Immature natural killer cell (primary cell): Measurements from ENCODE around the gene AVEN. TPM values are rescaled to one million over a fixed set of nuclear protein-coding genes. Genes with fewer than 3 reads are reported as not detected.
"Not testable (repeated sequence)": the region's sequence is repeated elsewhere in the genome, so short reads cannot be mapped to it uniquely, and the experiment has no call there.

Source experiments
- DNase-seq, 3 donors: peaks; one replicate each; pipeline ENCODE4 v3.0.0; 2022; ENCODE audit warnings: mixed read lengths in 1 of 3
- H3K27ac Mint-ChIP-seq, 6 donors: one replicate each; pipeline ENCODE4 v1.8.0; 2020; ENCODE audit warnings: mixed read lengths in 6 of 6, mild to moderate bottlenecking in 5 of 6, inconsistent platforms in 4 of 6, moderate library complexity in 3 of 6
- H3K27me3 Mint-ChIP-seq, 3 donors: one replicate each; pipeline ENCODE4 v1.8.0; 2020 to 2021; ENCODE audit warnings: low read depth in 3 of 3, mild to moderate bottlenecking in 3 of 3, mixed read lengths in 3 of 3, moderate library complexity in 3 of 3, inconsistent platforms in 1 of 3
- H3K36me3 Mint-ChIP-seq, 3 donors: one replicate each; pipeline ENCODE4 v1.8.0; 2020; ENCODE audit warnings: mixed read lengths in 3 of 3, inconsistent platforms in 2 of 3, mild to moderate bottlenecking in 2 of 3
- H3K4me1 Mint-ChIP-seq, 2 donors: one replicate each; pipeline ENCODE4 v1.8.0; 2020; ENCODE audit warnings: inconsistent platforms in 2 of 2, mild to moderate bottlenecking in 2 of 2, mixed read lengths in 2 of 2, moderate library complexity in 1 of 2
- H3K4me3 Mint-ChIP-seq, 5 donors: one replicate each; pipeline ENCODE4 v1.8.0; 2020; ENCODE audit warnings: mild to moderate bottlenecking in 5 of 5, mixed read lengths in 5 of 5, inconsistent platforms in 3 of 5, moderate library complexity in 3 of 5
- H3K9me3 Mint-ChIP-seq, 6 donors: one replicate each; pipeline ENCODE4 v1.8.0; 2020; ENCODE audit warnings: mild to moderate bottlenecking in 6 of 6, mixed read lengths in 6 of 6, inconsistent platforms in 4 of 6, moderate library complexity in 3 of 6
- polyA plus RNA-seq, 3 donors: library from polyadenylated mRNA; unstranded; fragments of 300-500 nt; fragmentation: Illumina TruSeq; gene quantifications; one replicate each; pipeline ENCODE4 v1.2.3, GENCODE V29; 2021

AVEN gene
- polyA plus RNA-seq, 3 donors from 2014 or later = 7.6 to 17.3 (median 14.1) TPM

DNA sequence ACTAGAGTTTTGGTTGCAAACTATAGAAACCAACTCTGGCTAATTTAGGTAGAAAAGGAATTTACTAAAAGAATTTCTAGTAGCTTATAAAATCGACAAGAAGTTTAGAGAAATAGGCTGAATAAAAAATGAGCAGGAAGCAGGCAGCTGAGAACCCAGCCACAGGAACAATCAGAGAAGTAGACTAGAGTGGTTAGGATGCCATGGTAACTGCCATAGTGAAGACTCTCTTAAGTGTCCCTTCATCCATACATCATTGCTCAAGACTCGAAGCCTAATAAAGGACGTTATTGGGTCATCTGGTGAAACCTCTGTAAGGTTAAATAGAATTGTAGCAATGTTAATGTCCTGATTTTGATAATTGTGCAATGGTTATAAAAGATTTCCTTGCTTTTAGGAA is 13.8 kb downstream of the AVEN start:
- Mint-ChIP-seq H3K27me3 (peaks cover 0 to 3% (median 0%) of the 10 kb centered on the region in 3 donors), H3K4me1 (peaks cover 3 to 12% of the 10 kb centered on the region in 2 donors), H3K36me3 (peaks cover 0 to 5% (median 3%) of the 10 kb centered on the region in 3 donors), H3K4me3 (no peak overlapping the region), H3K27ac (no peak overlapping the region), H3K9me3 (peaks cover 0 to 3% (median 0%) of the 10 kb centered on the region in 6 donors)
- DNase-seq = no peak

DNA sequence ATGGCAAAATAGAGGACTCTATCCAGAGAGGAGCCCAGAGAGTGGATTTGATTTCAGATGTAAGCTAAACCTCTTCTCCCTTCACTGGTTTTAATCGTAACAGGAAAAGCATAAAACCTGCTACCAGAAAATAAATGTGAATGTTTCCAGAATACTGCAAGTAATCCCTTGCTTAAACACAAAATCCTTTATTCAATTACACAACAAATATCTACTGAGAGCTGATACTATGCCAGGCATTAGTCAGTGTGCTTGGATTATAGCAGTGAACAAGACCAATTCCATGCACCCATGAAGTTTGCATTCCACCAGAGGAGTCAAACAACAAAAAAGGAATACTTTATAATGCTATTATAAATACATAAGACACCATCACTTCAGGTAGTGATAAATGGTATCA is 15.1 kb downstream of the AVEN start:
- DNase-seq = no peak

DNA sequence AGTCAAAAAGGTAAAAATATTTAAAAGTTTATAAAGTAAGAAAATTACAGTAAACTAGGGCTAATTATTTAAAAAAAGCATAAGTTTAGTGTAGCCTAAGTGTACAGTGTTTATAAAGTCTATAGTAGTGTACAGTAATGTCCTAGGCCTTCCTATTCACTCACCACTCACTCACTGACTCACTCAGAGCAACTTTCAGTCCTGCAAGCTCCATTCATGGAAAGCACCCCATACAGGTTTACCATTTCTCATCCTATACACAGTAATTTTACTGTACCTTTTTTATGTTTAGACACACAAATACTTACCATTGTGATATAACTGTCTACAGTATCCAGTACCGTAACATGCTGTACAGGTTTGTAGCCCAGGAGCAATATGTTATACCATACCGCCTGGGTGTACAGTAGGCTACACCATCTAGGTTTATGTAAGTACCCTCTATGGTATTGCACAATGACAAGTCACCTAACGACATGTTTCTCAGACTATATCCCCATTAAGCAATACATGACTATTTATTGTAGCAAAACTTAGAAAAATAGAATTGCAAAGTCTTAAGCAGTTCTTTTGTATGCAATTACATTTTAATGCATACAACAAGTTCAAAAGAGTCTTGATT is 19.5 kb downstream of the AVEN start:
- H3K27me3 Mint-ChIP-seq = peaks cover 4 to 12% (median 5%) of the 10 kb centered on the region in 3 donors
- DNase-seq = no peak
- H3K9me3 Mint-ChIP-seq = no peaks in the 10 kb centered on the region
- H3K27ac Mint-ChIP-seq = no peak overlapping the region
- H3K4me1 Mint-ChIP-seq = peaks cover 12% of the 10 kb centered on the region in 2 donors
- no peak overlapping the region for H3K4me3 Mint-ChIP-seq
- H3K36me3 Mint-ChIP-seq = peaks cover 0 to 5% (median 0%) of the 10 kb centered on the region in 3 donors

More for the DNA sequence above, 15.1 kb downstream of the AVEN start:
- peaks cover 0 to 5% (median 3%) of the 10 kb centered on the region in 3 donors for H3K36me3 Mint-ChIP-seq
- no peak overlapping the region for H3K4me3 Mint-ChIP-seq
- peaks cover 3 to 12% of the 10 kb centered on the region in 2 donors for H3K4me1 Mint-ChIP-seq
- no peak overlapping the region for H3K27ac Mint-ChIP-seq
- peaks cover 0 to 3% (median 0%) of the 10 kb centered on the region in 3 donors for H3K27me3 Mint-ChIP-seq
- peaks cover 0 to 3% (median 0%) of the 10 kb centered on the region in 6 donors for H3K9me3 Mint-ChIP-seq

DNA sequence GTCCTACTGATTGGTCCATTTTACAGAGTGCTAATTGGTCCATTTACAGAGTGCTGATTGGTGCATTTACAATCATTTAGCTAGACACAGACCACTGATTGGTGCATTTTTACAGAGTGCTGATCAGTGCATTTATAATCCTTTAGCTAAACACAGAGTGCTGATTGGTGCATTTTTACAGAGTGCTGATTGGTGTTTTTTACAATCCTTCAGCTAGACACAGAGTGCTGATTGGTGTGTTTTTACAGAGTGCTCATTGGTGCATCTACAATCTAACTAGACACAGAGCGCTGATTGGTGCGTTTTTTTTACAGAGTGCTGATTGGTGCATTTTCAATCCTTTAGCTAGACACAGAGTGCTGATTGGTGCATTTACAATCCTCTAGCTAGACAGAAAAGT is 20.3 kb downstream of the AVEN start:
- not testable (repeated sequence) for H3K36me3 Mint-ChIP-seq, H3K9me3 Mint-ChIP-seq, DNase-seq
- H3K27ac Mint-ChIP-seq = peak overlapping the region; percentile 58 to 88 (median 80)
- H3K27me3 Mint-ChIP-seq = peaks cover 4 to 12% (median 5%) of the 10 kb centered on the region in 3 donors
- peaks cover 12% of the 10 kb centered on the region in 2 donors for H3K4me1 Mint-ChIP-seq
- peak overlapping the region; percentile 67 to 87 (median 83) for H3K4me3 Mint-ChIP-seq

DNA sequence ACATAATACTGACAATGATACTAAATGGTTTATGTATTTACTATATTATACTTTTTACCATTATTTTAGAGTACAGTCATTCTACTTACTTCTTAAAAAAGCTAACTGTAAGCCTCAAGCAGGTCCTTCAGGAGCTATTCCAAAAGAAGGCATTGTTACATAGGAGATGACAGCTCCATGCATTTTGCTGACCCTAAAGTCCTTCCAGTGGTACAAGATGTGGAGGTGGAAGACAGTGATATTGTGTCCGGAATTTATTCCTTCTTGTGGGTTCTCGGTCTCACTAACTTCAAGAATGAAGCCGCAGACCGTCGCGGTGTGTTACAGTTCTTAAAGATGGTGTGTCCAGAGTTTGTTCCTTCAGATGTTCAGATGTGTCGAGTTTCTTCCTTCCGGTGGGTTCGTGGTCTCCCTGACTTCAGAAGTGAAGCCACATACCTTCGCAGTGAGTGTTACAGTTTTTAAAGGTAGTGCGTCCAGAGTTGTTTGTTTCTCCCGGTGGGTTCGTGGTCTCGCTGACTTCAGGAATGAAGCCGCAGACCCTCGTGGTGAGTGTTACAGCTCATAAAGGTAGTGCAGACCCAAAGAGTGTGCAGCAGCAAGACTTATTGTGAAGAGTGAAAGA is 20.9 kb downstream of the AVEN start:
- H3K36me3 Mint-ChIP-seq = peaks cover 0 to 5% (median 1%) of the 10 kb centered on the region in 3 donors
- no peaks in the 10 kb centered on the region for H3K9me3 Mint-ChIP-seq
- peaks cover 4 to 12% (median 7%) of the 10 kb centered on the region in 3 donors for H3K27me3 Mint-ChIP-seq
- peaks cover 12% of the 10 kb centered on the region in 2 donors for H3K4me1 Mint-ChIP-seq
- peak overlapping the region; percentile 67 to 87 (median 83) for H3K4me3 Mint-ChIP-seq
- H3K27ac Mint-ChIP-seq = peak overlapping the region; percentile 58 to 88 (median 80)
- DNase-seq = peak; percentile 67 to 74 (median 70)

DNA sequence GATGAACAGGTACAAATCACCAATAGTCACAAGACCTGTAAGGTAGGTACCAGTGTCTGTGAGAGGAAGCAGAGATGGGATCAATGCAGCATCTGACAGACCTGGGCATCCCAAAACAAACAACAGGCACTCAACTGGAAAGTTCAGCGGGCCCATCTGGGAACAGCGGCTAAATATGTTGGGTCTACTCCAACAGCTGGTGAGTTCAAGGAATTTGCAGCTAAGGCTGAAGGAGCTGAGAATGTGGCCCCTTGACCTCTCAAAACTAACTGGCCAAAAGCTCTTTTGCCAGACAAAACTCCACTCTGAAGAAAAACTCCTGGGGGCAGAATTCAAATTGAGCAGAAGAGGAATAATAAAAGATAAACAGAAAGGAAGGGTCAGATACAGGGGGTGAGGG is 24.4 kb downstream of the AVEN start:
- no peak for DNase-seq
- H3K36me3 Mint-ChIP-seq = peaks cover 0 to 5% (median 0%) of the 10 kb centered on the region in 3 donors
- H3K9me3 Mint-ChIP-seq = no peaks in the 10 kb centered on the region
- peaks cover 11 to 12% of the 10 kb centered on the region in 2 donors for H3K4me1 Mint-ChIP-seq
- peaks cover 4 to 9% (median 7%) of the 10 kb centered on the region in 3 donors for H3K27me3 Mint-ChIP-seq
- H3K27ac Mint-ChIP-seq = no peak overlapping the region
- no peak overlapping the region for H3K4me3 Mint-ChIP-seq

DNA sequence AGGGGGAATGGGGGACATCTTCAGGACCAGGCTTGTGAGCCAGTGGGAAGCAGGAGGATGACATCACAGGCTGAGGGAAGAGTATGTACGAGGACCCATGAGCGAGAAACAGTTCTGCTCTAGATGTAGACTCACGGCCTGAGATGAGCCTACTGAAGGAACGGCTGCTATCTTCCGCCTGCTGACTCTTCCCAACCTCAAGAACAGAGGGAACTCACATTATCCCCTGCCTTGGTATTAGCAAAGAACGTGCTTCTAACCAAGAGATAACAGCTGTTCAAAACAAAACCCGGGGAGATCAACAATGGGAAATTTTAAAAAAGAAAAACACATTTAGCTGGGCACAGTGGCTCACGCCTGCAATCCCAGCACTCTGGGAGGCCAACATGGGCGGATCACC is 25.3 kb downstream of the AVEN start:
- no peak overlapping the region for H3K4me3 Mint-ChIP-seq
- peaks cover 4 to 9% (median 7%) of the 10 kb centered on the region in 3 donors for H3K27me3 Mint-ChIP-seq
- no peaks in the 10 kb centered on the region for H3K9me3 Mint-ChIP-seq
- H3K27ac Mint-ChIP-seq = peak overlapping the region in 2 of 6 donors; percentile 5 to 10
- DNase-seq = no peak
- H3K4me1 Mint-ChIP-seq = peaks cover 10 to 11% of the 10 kb centered on the region in 2 donors
- peaks cover 0 to 5% (median 0%) of the 10 kb centered on the region in 3 donors for H3K36me3 Mint-ChIP-seq

DNA sequence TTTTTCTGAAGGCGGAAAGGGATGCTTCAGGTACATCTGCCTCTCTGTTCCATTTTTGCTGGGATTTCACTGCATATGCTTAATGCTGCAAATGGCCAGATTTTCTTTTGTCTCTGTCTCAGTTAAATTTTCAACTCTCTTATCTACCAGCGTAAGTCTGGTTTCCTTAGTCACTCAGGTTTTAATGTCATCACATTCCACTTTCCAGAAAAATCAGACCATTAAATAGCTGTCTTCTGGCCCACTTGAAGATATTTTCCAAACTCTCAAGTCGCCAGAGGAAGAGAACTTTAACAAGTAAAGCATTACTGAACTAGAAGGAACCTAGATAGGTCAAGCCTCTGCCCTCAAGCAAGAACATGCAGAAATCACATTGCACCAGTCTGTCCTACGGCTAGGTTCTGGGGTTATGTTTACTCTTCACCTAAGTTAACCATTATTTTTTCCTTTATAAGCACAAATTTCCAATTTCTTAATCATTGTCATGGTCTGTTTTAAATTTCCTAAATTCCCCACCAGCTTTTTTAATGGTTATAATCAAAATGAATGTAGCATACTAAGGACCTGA is 26.5 kb downstream of the AVEN start:
- Mint-ChIP-seq H3K4me1 (no peaks in the 10 kb centered on the region), H3K27ac (no peak overlapping the region), H3K36me3 (peaks cover 0 to 5% (median 0%) of the 10 kb centered on the region in 3 donors), H3K9me3 (no peaks in the 10 kb centered on the region), H3K27me3 (peaks cover 2 to 4% (median 3%) of the 10 kb centered on the region in 3 donors), H3K4me3 (no peak overlapping the region)
- DNase-seq = no peak

DNA sequence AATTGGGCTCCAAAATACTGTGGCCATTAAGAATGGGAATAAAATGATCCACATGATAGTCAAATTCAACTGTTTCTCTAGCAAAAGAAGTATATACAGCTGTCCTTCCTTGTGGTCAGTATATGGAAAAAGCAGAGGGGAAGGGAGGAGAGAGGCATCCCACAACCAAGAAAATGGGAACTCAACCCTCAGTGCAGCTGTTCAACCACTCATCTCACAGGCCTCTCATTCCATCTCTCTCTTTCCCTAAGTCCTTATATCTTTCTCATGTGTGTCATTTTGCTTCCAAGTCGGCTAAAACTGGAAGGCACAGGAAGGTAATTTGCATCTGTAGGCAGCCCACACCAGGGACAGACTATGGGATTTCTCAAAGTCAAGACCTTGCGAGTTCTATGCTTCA is 27.5 kb downstream of the AVEN start:
- Mint-ChIP-seq H3K36me3 (peaks cover 0 to 5% (median 0%) of the 10 kb centered on the region in 3 donors), H3K4me3 (no peak overlapping the region), H3K27me3 (peaks cover 0 to 3% (median 2%) of the 10 kb centered on the region in 3 donors), H3K9me3 (no peaks in the 10 kb centered on the region), H3K27ac (no peak overlapping the region), H3K4me1 (no peaks in the 10 kb centered on the region)
- no peak for DNase-seq

DNA sequence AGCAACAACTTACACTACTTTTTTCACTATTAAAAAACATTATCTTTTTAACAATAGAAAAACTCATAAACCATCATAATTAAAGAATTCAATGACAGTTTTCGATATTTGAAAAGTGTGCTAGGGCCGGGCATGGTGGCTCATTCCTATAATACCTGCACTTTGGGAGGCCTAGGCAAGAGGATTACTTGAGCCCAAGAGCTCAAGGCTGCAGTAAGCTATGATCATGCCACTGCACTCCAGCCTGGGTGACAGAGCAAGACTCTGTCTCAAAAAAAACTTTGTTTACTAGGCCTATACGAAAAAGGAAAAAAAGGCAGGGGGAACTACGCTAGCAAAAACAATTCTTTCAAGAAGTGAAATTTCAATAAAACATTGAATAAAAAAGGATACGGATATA is 28.1 kb downstream of the AVEN start:
- Mint-ChIP-seq H3K9me3 (no peaks in the 10 kb centered on the region), H3K27me3 (peaks cover 0 to 3% (median 2%) of the 10 kb centered on the region in 3 donors), H3K36me3 (peaks cover 0 to 5% (median 0%) of the 10 kb centered on the region in 3 donors), H3K4me3 (no peak overlapping the region), H3K4me1 (no peaks in the 10 kb centered on the region), H3K27ac (no peak overlapping the region)
- DNase-seq = no peak

DNA sequence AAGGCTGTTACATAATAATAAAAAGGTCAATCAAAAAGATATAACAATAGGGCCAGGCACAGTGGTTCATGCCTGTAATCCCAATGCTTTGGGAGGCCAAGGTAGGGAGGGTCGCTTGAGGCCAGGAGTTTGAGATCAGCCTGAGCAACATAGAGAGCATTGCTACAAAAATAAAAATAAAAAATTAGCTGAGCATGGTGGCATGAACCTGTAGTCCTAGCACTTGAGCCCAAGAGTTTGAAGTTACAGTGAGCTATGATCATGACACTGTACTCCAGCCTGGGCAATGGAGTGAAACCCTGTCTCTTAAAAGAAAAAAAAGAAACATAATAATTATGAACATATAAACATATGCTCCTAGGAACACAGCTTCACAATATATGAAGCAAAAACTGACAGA is 29.3 kb downstream of the AVEN start:
- no peak overlapping the region for H3K4me3 Mint-ChIP-seq
- no peaks in the 10 kb centered on the region for H3K9me3 Mint-ChIP-seq
- H3K27ac Mint-ChIP-seq = no peak overlapping the region
- H3K4me1 Mint-ChIP-seq = no peaks in the 10 kb centered on the region
- H3K36me3 Mint-ChIP-seq = peaks cover 0 to 5% (median 0%) of the 10 kb centered on the region in 3 donors
- peaks cover 0 to 2% (median 1%) of the 10 kb centered on the region in 3 donors for H3K27me3 Mint-ChIP-seq
- no peak for DNase-seq

DNA sequence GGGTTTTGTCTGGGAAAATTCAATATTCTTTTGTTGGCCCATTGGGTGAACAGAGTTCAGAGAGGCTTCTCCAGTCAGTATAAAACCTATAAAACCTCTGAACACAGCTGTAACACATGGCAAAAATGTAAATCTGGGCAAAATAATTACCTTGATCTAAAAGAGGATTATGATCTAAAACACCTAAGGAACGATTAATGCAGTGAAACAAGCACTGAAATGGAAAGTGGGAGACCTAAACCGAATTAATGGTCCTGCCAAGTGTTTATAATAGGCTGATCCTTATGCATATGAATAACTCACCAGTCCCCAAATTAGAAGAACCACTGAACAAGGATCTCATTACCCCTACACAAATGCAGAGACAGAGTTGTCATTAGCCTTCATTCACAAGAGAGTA is 32.6 kb downstream of the AVEN start:
- Mint-ChIP-seq H3K27ac (no peak overlapping the region), H3K36me3 (peaks cover 0 to 3% (median 0%) of the 10 kb centered on the region in 3 donors), H3K4me3 (no peak overlapping the region), H3K9me3 (no peaks in the 10 kb centered on the region), H3K4me1 (no peaks in the 10 kb centered on the region), H3K27me3 (peaks cover 0 to 1% (median 0%) of the 10 kb centered on the region in 3 donors)
- no peak for DNase-seq

DNA sequence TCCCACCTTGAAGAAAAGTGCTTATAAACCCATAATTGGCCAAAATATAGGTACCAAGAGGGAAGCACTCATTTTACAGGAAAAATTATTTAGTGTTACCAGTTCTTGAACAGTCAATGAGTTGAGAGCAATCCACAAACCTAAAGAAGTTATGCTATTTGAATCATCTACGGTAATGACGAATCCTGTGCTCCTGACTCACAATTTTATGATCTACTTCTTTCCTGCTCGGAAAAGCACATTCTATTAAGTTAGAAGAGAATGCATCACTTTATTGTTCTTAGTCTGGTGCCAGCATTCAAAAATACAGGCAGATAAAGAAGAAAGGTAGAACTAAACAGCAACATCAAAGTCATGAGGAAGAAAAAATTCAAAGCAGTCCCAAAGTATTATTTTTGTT is 37.5 kb downstream of the AVEN start:
- DNase-seq = no peak
- no peaks in the 10 kb centered on the region for H3K4me1 Mint-ChIP-seq
- H3K4me3 Mint-ChIP-seq = no peak overlapping the region
- H3K9me3 Mint-ChIP-seq = no peaks in the 10 kb centered on the region
- no peak overlapping the region for H3K27ac Mint-ChIP-seq
- H3K27me3 Mint-ChIP-seq = peaks cover 0 to 1% (median 0%) of the 10 kb centered on the region in 3 donors
- H3K36me3 Mint-ChIP-seq = peaks cover 0 to 3% (median 0%) of the 10 kb centered on the region in 3 donors

DNA sequence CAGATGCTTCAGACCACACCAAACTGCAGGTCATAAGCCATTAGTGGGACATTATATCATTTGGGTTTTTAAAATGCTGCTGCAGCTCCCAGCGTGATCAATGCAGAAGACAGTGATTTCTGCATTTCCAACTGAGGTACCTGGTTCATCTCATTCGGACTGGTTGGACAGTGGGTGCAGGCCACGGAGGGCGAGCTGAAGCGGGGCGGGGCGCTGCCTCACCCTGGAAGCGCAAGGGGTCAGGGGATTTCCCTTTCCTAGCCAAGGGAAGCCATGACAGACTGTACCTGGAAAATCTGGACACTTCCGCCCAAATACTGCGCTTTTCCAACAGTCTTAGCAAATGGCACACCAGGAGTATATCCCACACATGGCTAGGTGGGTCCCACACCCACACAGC is 43.3 kb downstream of the AVEN start:
- not testable (repeated sequence) for H3K36me3 Mint-ChIP-seq, H3K9me3 Mint-ChIP-seq, H3K27ac Mint-ChIP-seq, DNase-seq, H3K4me1 Mint-ChIP-seq, H3K4me3 Mint-ChIP-seq, H3K27me3 Mint-ChIP-seq
